HG02970 (cell line): ENCODE data around the gene PITPNM2.
"Not testable (repeated sequence)": the region's sequence is repeated elsewhere in the genome, so short reads cannot be mapped to it uniquely, and the experiment has no call there.

Source experiments
- ATAC-seq: cut with Tn5 transposase; IDR thresholded peaks from one replicate; pipeline ENCODE4 v1.9.1; 2021; ENCODE audit warnings: mild to moderate bottlenecking, moderate library complexity, moderate number of reproducible peaks; ENCODE audit not compliant: unreplicated experiment, low FRiP score

PITPNM2 gene

DNA sequence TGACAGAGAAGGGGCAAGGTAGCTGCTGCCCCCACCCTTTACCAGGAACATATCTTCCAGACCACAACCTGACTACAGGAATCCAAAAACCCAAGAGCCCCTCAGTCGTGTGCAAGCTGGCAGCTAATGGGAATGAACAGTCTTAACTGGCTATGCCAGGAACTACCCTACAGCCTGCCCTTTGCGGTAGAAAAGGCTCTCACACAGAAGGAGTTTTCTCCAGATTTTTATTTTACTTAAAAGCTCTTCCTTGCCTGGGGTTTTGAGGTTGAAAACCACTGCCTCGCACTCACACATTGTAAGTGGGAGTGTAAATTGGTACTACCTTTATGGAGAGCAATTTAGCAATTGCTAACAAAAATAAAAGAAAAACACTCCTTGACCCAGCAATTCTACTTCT is 28.3 kb downstream of the PITPNM2 start:
- ATAC-seq = no peak

GRCh38 chr12:123121670-123122069 is 29.2 kb downstream of the PITPNM2 start:
- no peak for ATAC-seq

DNA sequence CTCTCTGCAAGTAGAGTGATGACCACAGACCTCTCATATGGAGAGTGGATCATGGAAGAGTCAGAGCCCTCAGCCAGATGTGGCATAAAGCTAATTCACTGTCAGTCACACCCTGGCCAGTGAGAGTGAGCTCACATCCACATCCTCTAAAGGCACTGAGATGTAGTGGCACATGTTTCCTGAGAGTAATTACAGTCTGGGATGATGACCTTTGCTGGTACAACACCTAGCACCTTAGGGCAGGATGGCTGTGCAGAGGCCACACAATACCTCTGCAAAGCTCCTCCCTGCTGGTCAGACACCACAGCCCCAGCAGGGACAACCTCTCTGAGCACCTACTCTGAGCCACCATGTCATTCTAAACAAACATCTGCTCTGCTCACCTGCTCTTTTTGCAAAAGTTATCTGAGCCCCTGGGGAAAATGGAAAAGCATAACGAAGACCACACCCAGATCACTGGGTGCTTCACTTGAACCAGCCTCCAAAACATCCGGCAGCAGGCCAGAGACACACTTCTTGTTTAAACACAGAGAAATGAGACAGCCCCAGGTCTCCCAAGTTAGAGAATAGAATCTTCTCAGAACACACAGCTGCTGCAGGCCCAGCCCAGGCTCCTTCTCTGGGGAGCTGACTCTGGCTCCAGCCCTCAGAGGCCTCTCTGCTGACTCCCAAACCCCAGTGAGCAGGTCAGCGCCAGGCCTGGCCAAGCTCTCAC is 30.3 kb downstream of the PITPNM2 start:
- no peak for ATAC-seq

- no peak for ATAC-seq
Measured at GRCh38 chr12:123119808-123120207, 31.1 kb downstream of the PITPNM2 start.

DNA sequence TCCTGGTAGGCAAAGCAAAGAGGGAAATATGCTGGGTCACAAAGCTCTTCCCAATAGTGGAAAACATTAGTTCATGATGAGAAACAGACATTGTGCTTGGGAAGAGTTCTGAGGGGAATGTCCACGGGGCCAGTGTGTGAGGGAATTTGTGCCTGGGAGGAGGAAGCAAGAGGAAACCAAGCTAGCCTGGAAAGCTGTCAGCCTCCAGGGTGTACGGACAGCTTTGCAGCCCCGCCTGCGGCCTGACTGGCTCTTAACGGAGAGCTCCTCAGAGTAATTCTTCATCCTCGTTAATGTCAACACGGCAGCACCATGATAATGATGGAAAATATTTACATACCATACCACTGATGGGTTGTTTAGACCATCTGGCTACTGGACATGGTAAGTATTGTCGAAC is 32.4 kb downstream of the PITPNM2 start:
- ATAC-seq = no peak

- no peak for ATAC-seq
Measured at GRCh38 chr12:123115409-123116121, 35.3 kb downstream of the PITPNM2 start.

DNA sequence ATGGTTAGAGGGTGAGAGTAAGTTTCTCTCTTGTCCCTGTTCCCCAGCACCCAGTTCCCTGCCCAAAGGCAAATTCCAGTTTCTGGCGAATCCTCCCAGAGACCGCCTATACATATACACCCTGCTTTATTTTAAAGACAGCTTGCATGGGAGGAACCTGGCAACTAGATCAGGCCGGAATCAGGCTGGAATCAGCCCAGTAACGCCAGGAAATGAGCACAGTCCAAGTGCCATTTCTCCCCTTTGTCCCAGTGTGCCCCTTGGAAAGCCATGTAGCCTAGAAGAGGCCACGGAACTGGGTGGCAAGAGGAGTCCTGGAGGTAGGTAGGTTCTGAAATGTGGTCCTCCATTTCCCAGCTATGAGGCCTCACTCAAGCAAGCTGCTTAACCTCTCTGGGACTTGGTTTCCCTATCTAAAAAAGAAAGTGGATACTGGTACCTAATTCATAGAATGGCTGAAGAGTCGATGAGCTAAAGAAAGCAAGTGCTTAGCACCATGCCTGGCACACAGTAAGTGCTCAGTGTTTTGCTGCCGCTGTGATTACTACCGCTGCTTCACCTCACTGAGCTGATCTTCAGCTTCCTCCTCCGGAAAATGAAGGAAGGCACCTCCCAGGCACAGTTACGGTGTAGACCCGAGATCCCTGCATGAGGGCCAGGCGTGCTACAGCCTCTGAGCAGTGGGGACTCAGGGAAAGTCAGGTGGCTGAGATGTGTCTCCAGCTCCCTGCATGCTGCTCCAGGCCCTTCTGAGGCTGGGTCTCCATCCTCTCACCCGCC is 36.4 kb downstream of the PITPNM2 start:
- ATAC-seq = no peak

- no peak for ATAC-seq
Measured at GRCh38 chr12:123113026-123113425, 37.9 kb downstream of the PITPNM2 start.

DNA sequence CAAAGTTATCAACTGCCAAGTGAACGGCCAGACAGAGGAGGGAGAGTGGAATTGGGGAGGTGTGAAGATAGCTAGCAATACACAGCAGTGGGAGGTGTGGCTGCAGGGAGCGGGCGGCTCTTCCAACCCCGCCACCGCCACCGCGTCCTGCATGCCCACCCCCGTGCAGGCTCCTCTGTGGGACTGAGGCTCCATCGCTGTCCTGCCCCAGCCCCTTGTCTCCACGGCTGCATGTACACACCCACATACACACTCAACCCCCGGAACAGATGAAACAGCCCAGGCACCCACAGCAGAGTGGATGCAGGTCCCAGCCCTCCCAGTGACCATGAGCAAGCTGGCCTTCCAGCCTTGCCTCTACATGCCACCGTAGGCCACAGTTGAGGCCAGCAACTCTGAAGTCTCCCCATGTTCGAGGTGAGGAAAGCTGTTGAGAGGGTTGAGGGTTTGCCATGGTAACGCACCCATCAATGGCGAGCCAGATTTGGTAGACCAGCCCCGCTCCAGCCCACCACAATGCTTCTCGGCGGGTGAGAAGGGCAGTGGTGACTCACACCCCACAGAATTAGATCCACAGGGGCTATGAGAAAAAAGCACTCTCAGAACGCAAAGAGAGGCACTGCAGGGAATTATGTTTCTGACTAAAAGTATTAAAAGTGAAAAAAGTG is 39.3 kb downstream of the PITPNM2 start:
- no peak for ATAC-seq

GRCh38 chr12:123109319-123109772 is 41.5 kb downstream of the PITPNM2 start:
- ATAC-seq = no peak

DNA sequence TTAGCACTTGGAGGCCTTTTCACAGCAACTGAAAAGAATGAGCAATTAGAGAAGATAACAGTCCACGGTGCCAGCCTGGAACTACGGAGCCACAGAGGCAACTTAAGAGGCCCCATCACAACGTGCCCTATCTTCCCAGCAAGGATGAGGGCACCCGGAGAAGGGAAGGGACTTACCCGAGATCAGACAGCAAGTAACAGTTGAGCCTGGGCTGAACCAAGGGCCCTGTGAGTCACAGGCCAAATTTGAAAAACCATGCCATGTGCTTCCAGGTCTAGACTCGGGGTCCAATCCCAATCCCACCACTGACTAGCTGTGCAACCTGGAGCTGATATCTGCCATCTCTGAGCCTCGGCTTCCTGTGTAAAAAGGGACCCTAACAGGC is 42.2 kb downstream of the PITPNM2 start:
- no peak for ATAC-seq

DNA sequence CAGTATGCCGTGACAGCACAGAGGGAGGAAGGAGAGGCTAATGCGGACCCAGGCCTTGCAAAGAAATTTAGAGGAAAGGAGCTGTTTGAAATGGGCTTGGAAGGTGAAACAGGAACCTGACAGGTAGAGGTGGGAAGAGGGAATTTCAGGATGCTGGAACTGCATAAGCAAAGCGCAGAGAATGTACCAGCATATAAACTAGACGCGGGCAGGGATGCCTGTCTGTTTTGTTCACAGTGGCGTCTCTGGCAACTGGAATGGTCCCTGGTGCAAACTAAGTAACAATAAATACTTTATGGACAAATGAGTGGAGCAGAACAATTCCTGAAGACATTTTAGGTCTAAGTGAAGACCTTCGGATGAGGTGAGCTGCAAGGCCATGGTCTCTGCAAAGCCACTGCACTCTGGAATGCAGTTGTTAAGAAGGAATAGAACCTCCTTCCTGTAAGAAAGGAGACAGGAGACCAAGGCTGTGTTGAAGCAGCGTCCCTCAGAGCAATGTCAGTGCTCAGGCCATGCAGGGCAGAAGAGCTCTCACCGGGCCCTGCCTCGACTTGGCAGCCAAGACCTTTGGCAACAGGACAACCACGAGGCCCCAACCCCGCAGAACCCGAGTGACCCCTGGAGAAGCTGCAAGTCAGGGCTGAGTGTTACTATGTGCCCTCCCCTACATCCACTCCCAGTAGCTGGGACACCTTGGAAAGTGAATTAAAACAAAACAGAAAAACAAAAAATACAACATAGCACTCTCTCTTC is 42.8 kb downstream of the PITPNM2 start:
- ATAC-seq = no peak

DNA sequence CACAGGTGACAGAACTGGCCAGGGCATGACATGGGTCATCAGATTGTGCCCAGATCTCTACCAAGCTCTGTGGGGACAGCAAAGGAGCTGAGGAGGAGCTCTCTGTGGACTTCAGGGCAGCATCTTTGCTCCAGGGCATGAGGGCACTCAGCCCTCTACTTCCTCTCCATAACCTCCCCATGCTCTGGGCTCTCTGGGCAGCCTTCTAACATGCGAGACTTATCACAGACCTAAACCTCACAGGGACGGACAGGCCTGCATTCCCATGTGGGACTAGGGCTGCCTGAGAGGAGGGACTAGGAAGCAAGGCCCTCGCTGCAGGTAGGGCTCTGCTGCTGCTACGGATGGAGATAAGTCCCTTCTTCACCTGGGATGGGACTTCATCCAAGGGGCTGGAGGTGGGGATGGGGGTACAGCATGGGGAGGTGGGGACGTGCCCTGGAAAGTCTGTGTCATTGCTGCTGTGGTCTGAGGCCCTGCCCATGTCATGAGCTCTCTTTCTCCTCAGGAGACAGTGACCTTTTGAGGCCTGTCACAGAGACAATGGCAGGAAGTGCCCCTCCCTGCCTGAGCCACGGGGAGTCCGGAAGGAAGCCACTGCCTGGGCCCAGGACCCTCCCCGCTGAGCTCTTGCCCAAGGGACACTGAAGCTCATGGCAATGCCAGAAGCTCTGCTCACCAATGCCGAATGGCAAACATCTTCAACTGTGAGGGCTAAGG is 44.1 kb downstream of the PITPNM2 start:
- ATAC-seq = no peak

GRCh38 chr12:123105211-123105826 is 45.6 kb downstream of the PITPNM2 start:
- ATAC-seq = no peak

GRCh38 chr12:123104809-123105208 is 46.1 kb downstream of the PITPNM2 start:
- no peak for ATAC-seq

DNA sequence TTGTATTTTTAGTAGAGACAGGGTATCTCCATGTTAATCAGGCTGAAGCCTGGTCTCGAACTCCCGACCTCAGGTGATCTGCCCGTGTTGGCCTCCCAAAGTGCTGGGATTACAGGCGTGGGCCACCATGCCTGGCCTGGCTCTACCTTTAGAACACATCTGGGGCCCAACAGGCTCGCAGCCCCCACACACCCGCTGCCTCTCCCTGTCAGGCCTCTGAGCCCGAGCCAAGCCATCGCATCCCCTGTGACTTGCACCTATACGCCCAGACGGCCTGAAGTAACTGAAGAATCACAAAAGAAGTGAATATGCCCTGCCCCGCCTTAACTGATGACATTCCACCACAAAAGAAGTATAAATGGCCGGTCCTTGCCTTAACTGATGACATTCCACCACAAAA is 46.8 kb downstream of the PITPNM2 start:
- not testable (repeated sequence) for ATAC-seq

DNA sequence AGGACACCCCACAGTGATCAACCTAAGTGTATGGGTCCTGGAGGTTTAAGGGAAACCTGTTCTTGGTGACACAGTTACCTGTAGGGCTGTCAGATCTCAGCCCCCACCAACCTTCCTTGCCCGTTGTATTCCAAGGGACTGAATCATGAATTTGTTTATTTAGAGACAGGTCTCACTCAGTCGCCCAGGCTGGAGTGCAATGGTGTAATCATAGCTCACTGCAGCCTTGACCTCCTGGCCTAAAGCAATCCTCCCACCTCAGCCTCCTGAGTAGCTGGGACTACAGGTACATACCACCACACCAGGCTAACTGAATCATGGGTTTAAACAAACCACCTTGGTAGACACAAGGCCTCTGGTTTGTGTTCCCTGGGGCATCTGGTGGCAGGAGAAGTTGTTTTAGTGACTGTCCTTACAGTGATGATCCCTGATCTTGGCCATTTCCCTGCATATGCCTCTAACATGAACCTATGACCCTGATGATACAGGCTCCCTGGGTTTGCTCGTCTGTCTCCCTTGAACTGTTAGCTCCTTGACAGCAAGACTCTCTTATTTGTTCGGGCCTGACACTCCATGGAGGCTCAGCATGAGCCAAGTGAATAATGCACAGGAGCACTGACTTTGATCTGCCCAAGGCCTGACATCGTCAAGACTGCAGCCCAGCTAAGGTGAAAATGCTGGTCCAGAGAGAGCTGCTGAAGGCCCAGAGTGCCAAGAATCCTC is 47.9 kb downstream of the PITPNM2 start:
- no peak for ATAC-seq

GRCh38 chr12:123102366-123102765 is 48.5 kb downstream of the PITPNM2 start:
- no peak for ATAC-seq
